ENCODE data around the gene SPSB1.

- TF ChIP-seq CTCF (conservative IDR thresholded peaks at IDR 0.05): no peak
- TF ChIP-seq EZH2 (IDR thresholded peaks at IDR 0.05; ENCODE audit: low read depth): no peak
Observed at GRCh38 chr1:9328201-9328600, 35.5 kb downstream of the SPSB1 start.
